Midbrain (tissue), 1 donor: ENCODE measurements around the gene TXNRD3.
A peak's percentile ranks its signal among the peaks of the same experiment; 100 is the strongest.

Experiments
- DNase-seq: peaks from one replicate; lab custom pipeline; 2025; lab: John Stamatoyannopoulos, UW

TXNRD3 gene

GRCh38 chr3:126654571-126655383 lies at the start of gene TXNRD3:
TSS of gene TXNRD3 (minus strand) at chr3:126655124.
- DNase-seq: peak; percentile 68

DNA sequence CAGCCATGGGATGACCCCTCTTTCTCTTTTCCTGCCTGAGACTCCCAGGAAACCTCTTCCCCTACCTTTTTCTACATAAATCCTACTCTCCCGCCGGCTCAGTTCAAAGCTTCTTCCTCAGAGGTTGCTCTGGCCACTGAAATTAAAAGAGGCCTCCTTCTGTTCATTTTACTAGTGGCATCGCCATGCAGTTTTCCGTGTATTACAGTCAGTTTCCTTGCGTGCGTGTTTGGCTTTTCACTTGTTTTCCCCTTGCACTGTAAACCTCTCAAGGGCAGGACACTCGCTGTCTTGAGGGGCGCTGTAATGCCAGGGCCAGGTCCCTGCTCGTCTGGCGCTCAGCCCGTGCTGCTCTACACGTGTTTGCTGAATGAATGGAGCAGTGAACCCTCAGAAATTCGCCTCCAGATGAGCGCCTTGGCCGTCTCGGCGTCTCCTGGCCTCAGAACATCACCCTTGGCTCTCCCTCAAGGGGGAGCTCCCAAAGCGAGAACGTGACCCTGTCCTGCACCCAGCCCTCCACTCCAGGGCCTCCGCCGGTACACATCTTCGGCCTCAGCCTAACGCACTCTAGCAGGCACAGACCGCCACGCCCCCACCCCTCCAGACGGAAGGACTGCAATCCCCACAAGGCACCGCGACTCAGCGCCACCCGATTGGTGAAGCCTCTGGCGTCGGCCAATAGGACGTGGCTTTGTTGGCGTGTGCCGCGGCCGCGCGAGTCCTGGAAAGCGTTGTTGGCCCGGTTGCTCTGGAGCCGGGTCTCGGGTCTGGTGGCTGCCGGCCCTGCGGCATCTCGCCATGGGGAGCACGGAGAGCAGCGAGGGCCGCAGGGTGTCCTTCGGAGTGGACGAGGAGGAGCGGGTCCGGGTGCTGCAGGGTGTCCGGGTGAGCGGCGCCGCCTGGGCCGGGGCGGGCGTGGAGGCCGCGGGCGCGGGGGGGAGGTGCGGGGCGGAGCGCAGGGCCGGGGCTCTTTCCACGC lies 48.9 kb upstream of the TXNRD3 start, which contains the start of gene CHCHD6:
TSS of gene CHCHD6 (plus strand) at position 729 of the 982 bp plus-strand sequence. CDS start at position 802, 73 bp downstream.
- DNase-seq: peak; percentile 96

DNA sequence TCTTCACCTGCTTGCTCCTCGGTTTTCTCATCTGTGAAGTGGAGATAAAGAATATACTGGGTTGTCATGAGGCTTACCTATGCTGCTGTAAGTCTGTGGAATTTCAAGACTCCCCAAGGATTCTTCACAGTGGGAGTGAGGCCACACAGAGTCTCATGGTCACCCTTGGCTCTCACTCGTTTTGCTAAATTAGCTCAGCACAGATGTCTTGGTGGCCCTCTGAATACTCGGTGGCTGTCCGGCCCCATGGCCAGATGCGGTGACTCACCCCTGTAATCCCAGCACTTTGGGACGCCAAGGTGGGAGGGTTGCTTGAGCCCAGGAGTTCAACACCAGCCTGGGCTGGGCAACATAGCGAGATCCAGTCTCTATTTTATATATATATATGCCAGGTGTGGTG lies 44.1 kb upstream of the TXNRD3 start:
- no peak for DNase-seq

- DNase-seq: no peak
Measured at GRCh38 chr3:126696701-126697267, 41.9 kb upstream of the TXNRD3 start.

DNA sequence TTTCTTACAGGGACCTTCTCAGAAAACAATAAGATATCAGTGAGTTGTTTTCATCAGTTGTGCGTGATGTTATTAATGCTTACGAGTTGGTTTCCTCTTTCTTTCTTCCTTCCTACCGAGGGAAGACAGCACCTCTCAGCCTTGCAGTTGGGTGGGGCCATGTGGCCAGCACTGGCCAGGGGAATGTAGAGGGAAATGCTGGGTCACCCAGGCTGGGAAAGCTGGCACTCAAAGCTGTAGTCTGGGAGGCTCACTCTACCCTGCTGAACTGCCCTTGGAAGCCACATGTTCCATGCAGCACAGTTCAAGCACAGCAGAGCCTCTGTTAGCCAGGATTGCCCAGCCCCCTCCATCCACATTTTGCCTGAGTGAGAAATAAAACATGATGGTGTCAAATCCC lies 39.0 kb upstream of the TXNRD3 start:
- DNase-seq: no peak

DNA sequence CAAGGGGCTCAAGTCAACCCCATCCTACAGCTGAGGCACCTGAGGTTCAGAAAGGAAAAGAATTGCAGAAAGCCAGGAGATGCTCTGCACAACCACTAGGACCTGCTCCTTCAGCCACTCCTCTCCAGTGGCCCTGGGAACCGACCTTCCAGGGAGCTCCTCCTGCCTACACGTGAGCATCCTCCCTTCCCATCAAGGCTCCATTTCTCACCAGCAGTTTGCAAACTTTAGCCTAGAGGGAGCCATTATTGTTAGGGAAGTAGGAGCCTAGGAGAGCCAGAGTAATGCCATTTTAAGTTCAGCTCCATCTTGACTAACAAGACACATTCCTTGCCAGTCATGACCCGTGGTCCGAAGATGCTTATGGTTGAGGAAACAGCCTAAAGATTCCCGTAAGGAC lies 37.9 kb upstream of the TXNRD3 start:
- DNase-seq: no peak

DNA sequence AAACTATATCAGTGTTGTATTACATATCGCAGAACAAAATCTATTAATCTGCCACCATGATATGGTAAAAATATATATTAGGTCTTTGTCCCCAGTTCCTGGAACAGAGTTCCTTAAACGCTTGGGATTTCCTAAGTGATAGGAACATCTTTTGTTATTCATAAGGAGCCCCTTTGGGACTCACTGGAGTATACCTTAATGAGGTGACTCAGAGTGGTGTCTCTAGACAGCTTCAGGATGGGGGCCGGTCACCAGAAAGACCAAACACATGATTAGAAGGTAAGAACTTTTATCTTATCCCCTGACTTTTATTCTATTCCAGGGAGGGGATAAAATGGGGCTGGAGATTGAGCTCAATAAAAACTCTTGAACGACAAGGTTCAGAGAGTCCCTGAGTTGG lies 36.8 kb upstream of the TXNRD3 start:
- DNase-seq: no peak

- DNase-seq: no peak
Measured at GRCh38 chr3:126685493-126685892, 30.6 kb upstream of the TXNRD3 start.

GRCh38 chr3:126685021-126685420 lies 30.1 kb upstream of the TXNRD3 start:
- no peak for DNase-seq

DNA sequence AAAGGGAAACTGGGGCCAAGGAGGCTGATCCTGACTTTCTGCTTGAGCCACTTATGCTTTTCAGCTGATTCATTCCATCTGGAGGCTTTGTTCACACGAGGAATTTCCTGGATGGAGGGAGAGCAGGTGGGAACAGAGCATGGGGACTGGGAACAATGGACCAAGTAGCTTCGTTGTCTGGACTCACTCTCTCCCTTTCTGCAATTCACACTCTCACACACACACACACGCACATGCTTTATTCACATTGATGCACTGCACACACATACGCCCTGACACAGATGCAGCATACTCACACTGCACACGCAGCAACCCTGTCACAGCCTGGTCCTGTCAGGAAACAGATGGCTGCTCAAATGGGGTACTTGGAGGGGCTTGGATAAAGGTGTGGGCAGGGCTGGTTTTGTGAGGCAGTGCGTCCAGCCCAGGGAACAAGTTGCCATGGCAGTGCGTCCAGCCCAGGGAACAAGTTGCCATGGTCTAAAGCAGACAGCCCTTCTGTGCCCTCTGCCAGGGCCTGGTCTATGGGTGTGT lies 29.4 kb upstream of the TXNRD3 start:
- DNase-seq: no peak

GRCh38 chr3:126683069-126683468 lies 28.1 kb upstream of the TXNRD3 start:
- no peak for DNase-seq

DNA sequence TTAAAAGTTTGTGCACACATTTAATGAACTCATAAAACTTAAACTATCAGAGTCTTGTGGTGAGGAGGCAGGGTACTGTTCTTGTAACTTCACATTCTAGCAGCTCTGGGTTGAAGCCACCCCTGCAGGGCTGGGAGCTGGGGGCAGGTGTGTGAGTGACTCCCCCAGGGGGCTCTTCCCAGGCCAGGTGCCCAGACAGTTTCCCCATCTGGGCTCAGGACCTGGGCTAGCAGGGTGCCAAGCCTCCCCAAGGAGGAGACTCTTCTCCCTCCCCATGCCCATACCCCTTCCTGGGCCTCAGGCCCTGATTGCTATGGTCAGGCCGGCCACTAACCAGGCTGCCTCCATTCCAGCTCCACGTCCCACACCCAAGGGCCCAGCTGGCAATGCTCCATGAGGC lies 27.1 kb upstream of the TXNRD3 start:
- no peak for DNase-seq

GRCh38 chr3:126680667-126681055 lies 25.7 kb upstream of the TXNRD3 start:
- DNase-seq: no peak

DNA sequence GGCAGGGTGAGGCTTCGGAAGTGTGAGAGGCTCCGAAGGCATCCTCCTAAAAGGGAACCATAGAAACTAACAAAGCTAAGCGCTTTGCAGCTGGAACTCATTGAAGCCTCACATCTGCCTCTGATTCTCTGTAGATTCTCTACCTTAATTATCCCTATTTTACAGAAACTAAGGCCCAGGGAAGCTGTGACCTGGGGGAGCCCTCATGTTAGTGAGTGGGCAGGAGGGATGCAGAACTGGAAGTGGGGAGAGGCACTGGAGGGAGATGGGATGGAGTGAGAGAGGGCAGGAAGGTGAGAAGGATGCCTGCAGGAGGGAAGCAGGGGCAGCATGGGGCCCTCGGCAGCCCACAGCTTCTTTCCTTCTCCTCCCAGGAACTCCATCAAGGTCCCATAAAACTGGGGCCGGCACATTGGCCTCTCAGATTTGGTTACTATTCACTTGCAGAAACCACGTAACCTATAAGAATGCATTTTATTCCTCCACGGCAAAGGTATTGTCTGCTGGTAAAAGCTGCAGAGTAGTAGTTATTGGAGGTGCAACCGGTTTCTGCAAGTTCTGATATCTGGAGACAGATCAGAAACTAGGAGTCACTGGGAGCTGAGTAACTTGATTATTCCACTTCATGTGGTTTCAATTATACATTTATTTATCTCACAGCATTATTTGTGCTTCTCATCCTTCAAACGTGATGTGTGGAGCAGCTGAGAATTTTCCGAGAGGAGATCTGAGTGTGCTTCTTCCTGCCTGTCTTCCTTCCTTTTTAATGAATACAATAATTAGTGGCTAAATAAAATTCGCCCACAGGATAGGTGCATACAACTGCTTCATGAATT lies 25.1 kb upstream of the TXNRD3 start:
- DNase-seq: no peak

DNA sequence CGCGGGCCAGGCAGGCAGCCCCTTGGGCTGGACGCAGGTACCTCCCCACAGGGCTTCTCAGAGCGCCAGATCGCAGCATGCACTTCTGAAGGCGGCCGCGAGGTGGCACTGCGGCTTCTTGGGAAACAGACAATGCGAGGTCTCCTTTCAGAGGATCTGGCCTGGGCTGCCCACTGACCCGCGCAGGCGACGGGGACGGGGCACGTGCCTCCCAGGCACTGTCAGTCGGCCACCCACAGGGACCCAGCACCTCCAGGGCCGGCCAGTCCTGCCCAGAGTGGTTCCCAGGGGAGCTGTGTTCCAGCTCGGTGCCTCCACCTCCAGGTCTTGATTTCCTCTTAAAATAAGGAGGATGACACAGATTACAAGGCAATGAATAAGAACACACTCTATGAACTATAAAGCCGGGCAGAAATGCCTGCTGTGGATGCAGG lies 24.4 kb upstream of the TXNRD3 start:
- DNase-seq: peak; percentile 76

GRCh38 chr3:126678693-126679317 lies 23.9 kb upstream of the TXNRD3 start:
- DNase-seq: no peak

- DNase-seq: no peak
Measured at GRCh38 chr3:126677862-126678503, 23.1 kb upstream of the TXNRD3 start.

DNA sequence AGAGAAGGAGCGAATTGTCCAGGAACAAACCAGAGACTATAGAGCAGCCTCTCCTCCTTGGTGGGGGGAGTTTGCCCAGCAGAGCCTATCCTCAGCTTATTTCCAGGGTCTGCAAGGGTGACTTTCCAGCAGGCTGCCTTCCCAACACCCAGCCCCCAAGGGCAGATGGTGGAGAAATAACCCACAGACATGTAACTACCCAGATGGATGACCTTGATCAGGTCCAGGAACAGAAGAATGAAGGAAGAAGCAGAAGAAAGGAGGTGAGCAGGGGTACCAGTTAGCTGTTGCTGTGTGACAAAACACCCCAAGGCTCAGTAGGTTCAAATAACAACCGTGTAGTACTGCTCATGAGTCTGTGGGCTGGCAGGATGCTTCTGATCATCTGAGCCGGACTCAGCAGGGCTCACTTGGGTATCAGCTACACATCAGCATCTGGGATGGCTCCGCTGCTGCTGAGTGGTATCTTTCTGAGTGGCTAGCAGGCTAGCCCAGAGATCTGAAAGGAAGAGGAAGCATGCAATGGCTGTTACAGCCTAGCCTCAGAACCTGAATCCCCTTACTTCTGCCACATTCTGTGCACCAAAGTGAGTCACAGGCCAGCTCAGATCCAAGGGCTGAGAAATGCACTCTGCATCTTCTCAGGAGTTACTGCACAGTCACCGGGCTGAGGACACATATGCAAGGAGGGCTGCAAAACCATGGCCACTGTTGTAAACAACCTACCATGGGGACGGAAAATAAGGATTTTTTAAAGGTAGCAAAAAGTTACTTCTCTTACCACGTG lies 22.2 kb upstream of the TXNRD3 start:
- no peak for DNase-seq

DNA sequence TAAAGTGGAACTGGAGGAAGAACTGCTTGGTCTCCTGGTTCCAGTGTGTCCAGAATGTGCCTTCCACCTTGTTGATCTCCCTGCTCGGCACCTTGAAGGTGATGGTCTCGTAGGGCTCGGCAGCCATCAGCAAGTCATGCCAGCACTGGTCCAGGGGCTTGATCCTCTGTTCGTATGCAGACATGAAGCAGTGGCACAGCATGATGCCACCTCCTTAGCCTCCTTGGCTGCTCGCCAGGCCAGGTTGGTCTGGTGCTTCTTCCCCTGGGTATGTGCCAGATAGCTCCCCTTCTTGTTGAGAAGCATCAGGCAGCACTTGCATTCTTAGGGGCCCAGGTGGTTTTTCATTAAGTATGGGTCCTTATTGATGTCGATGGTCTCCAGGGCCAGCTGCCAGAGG lies 17.8 kb upstream of the TXNRD3 start:
- DNase-seq: no peak
